Transverse colon (tissue), 4 donors: ENCODE data around the gene FAM43B. TPM values are rescaled to one million over a fixed set of nuclear protein-coding genes. Genes with fewer than 3 reads are reported as not detected.

Experiments
- DNase-seq: peaks from one replicate; pipeline ENCODE4 v3.0.0-alpha.2; 2019
- H3K27ac ChIP-seq, 4 donors: fragments of 200-600 bp; sonication (generic); 2 replicates each; pipeline ENCODE4 v1.5.1; 2016 to 2018; ENCODE audit warnings: inconsistent platforms in 4 of 4
- H3K27me3 ChIP-seq: fragments of 200-600 bp; sonication (generic); 2 replicates; pipeline ENCODE4 v1.5.1; 2017; ENCODE audit warnings: inconsistent platforms
- H3K36me3 ChIP-seq, 4 donors: fragments of 200-600 bp; sonication (generic); 2 replicates each; pipeline ENCODE4 v1.5.1; 2017 to 2019; ENCODE audit warnings: inconsistent platforms in 4 of 4
- H3K4me1 ChIP-seq, 4 donors: fragments of 200-600 bp; sonication (generic); 2 replicates each; pipeline ENCODE4 v1.5.1; 2017 to 2020; ENCODE audit warnings: inconsistent platforms in 4 of 4
- H3K4me3 ChIP-seq, 4 donors: fragments of 200-600 bp; sonication (generic); 1 replicate in 1 of 4; 2 replicates in 3 of 4; pipeline versions ENCODE4 v1.5.1 to v1.6.1; 2017 to 2019; ENCODE audit warnings: inconsistent platforms in 4 of 4
- H3K9me3 ChIP-seq, 2 donors: fragments of 200-600 bp; sonication (generic); 2 replicates each; pipeline ENCODE4 v1.5.1; 2017 to 2019; ENCODE audit warnings: inconsistent platforms in 2 of 2
- EP300 ChIP-seq: sonication (generic); formaldehyde crosslinking; IDR thresholded peaks from one replicate; pipeline ENCODE4 v1.6.1; 2017; ENCODE audit warnings: antibody characterized with exemption, low read depth
- POLR2A ChIP-seq: fragments of 450-650 bp; IDR thresholded peaks from one replicate; pipeline ENCODE4 v1.6.1; 2016; ENCODE audit warnings: antibody characterized with exemption, mild to moderate bottlenecking, moderate library complexity
- POLR2AphosphoS5 ChIP-seq, 3 donors: sonication (generic); formaldehyde crosslinking; IDR thresholded peaks; one replicate each; pipeline ENCODE4 v1.6.1; 2016; ENCODE audit warnings: antibody characterized with exemption in 3 of 3
- WGBS, 2 donors: methylation state at CpG; one replicate each; pipeline ENCODE4 v1.1.5; 2018; ENCODE audit warnings: low coverage in 1 of 2; 5-methylcytosine and 5-hydroxymethylcytosine counted together
- in situ Hi-C, 4 donors: fragments of 200-750 bp; cut with MboI; loops; one replicate each; pipeline versions ENCODE4 v1.15.0 to v1.15.1; 2017; ENCODE audit warnings: low sequenced_read_pairs in 3 of 4, low pct_ligation_motif_present in 1 of 4, low pct_unique_long_range_greater_than_20kb in 1 of 4
- intact Hi-C: fragments of 100-400 bp; cut with DNase I; formaldehyde crosslinking; loops from one replicate; pipeline ENCODE4 v1.15.1; 2023; ENCODE audit warnings: low total_unique reads
- total RNA-seq, 4 donors: library from RNA; depleted of rRNA; stranded (reverse); fragments of >200 nt; gene quantifications; one replicate each; pipeline ENCODE4 v1.1.0, GENCODE V29; 2016
- TF ChIP-seq, protein P1 (sequence below), 5 experiments: fragments of 200-600 bp in 3 of 5; fragments of 450-650 bp in 2 of 5; sonication (generic) in 3 of 5; IDR thresholded peaks; 1 replicate in 2 of 5; 2 replicates in 3 of 5; pipeline ENCODE4 v1.5.1; 2016 to 2017; ENCODE audit warnings: antibody characterized with exemption in 5 of 5, inconsistent platforms in 3 of 5, mild to moderate bottlenecking in 2 of 5, moderate library complexity in 1 of 5

Gene FAM43B
- total RNA-seq, 4 donors from 2014 or later = not detected

DNA sequence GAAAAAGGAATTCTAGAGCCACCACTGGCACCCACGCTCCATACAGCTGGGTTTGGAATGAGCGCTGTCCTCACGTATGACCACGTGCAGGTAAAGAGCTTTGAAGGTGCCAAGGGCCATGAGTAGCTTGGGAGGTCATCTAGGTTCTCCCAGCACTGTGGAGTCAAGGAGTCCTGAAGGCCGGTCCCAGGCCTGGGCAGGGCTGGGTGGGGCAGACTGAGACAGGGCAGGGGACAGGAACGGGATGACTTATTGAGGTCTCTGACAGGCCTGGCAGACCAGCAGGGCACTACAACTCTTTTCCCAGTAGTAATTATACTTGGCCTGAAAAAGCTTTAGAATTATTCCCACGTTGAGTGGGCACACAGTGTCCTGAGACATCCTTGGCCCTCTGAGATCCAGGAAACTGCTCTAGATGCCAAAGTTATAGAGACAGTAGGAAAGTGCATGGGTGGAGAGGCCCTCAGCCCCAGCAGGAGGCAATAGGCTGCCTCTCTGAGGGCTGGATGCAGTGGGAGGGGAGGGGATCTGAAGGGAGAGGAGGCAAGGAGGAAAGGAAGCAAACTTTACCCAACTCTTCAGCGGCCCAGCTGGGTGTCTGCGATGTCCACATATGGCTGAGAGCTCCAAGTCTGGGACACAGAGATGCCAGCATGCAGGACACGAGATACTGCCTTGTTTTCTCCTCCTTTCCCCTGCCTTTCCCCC, 34.7 kb downstream of the FAM43B start:
- in situ Hi-C loops = no loop called here
- peak overlapping the region in 1 of 4 donors; percentile 34 for H3K27ac ChIP-seq

DNA sequence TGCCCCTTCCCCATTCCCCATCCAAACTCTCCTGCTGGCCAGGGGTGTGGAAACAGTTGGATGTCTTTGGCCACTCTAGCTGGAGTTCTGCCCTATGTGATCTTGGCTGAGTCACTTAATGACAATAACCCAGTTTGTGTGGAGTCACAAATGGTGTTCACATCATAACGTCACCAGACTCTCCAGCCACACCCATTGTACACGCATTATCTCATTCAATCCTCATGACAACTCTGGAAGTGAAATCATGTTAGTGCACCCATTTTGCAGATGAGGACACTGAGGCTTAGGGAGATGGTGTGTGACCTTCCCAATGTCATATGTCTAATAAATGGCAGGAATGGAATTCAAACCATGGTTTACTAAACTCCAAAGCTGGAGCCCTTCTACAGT, 35.3 kb downstream of the FAM43B start:
- peak; percentile 28 for DNase-seq
- Histone ChIP-seq H3K9me3 (no peaks in the 10 kb centered on the region), H3K27me3 (peaks cover 33% of the 10 kb centered on the region), H3K4me3 (no peak overlapping the region), H3K4me1 (peaks cover 0 to 16% (median 10%) of the 10 kb centered on the region in 4 donors), H3K36me3 (no peaks in the 10 kb centered on the region), H3K27ac (peak overlapping the region in 1 of 4 donors; percentile 34)
- intact Hi-C loops = no loop called here
- in situ Hi-C loops = no loop called here
- 33 to 45% methylated on average over 2 of the region's 2 CpGs for WGBS, 2 donors
- TF ChIP-seq POLR2A (no peak), EP300 (no peak), POLR2AphosphoS5 (IDR thresholded peaks at IDR 0.05) (peak in 1 of 3 donors; percentile 26)
- TF ChIP-seq, protein P1, sequence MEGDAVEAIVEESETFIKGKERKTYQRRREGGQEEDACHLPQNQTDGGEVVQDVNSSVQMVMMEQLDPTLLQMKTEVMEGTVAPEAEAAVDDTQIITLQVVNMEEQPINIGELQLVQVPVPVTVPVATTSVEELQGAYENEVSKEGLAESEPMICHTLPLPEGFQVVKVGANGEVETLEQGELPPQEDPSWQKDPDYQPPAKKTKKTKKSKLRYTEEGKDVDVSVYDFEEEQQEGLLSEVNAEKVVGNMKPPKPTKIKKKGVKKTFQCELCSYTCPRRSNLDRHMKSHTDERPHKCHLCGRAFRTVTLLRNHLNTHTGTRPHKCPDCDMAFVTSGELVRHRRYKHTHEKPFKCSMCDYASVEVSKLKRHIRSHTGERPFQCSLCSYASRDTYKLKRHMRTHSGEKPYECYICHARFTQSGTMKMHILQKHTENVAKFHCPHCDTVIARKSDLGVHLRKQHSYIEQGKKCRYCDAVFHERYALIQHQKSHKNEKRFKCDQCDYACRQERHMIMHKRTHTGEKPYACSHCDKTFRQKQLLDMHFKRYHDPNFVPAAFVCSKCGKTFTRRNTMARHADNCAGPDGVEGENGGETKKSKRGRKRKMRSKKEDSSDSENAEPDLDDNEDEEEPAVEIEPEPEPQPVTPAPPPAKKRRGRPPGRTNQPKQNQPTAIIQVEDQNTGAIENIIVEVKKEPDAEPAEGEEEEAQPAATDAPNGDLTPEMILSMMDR (IDR thresholded peaks at IDR 0.05) = no peak

More for the DNA sequence above, 34.7 kb downstream of the FAM43B start:
- no peaks in the 10 kb centered on the region for H3K9me3 ChIP-seq
- peaks cover 33% of the 10 kb centered on the region for H3K27me3 ChIP-seq
- H3K36me3 ChIP-seq = no peaks in the 10 kb centered on the region
- TF ChIP-seq, protein P1 (IDR thresholded peaks at IDR 0.05) = no peak
- peak; percentile 40 for DNase-seq
- peaks cover 0 to 16% (median 10%) of the 10 kb centered on the region in 4 donors for H3K4me1 ChIP-seq
- H3K4me3 ChIP-seq = no peak overlapping the region
- 55% methylated on average over 8 of the region's 10 CpGs; no CpG with 5 or more reads in 1 of the 2 donors for WGBS, 2 donors
- intact Hi-C loops = no loop called here

DNA sequence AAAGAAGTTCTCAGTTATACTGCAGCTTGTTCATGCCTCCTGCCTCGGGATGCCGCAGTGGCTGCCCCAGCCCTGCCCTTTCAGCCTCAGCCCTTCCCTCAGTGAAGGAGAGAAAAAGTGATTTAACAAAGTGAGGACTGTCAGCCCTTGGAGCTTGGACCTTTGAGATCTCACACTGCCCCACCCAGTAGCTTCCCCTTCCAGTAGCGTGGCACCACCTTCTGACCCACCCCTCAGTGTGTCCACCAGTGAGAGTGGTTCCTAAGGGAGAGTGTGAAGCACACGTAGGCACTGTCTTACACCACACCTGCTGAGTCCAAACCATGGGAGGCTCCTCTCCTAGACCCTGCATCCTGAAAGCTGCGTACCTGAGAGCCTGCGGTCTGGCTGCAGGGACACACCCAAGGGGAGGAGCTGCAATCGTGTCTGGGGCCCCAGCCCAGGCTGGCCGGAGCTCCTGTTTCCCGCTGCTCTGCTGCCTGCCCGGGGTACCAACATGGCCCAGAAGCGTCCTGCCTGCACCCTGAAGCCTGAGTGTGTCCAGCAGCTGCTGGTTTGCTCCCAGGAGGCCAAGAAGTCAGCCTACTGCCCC, 36.4 kb downstream of the FAM43B start, which contains the start of gene CDA:
TSS of gene CDA (plus strand) at position 464 of the 592 bp plus-strand sequence. CDS start at position 497, 33 bp downstream.
- peaks cover 38% of the 10 kb centered on the region for H3K27me3 ChIP-seq
- intact Hi-C loops = no loop called here
- WGBS, 2 donors = 23% methylated on average over 8 of the region's 11 CpGs; no CpG with 5 or more reads in 1 of the 2 donors

More for the DNA sequence above, 36.4 kb downstream of the FAM43B start, which contains the start of gene CDA:
- DNase-seq = peak; percentile 77
- H3K4me3 ChIP-seq = peak within 1 kb of the TSS in 3 of 4 donors; percentile 2 to 34 (median 11)
- in situ Hi-C loops = no loop called here
- no peaks in the 10 kb centered on the region for H3K36me3 ChIP-seq
- H3K27ac ChIP-seq = peak within 1 kb of the TSS; percentile 31 to 66 (median 58)
- peaks cover 0 to 16% (median 10%) of the 10 kb centered on the region in 4 donors for H3K4me1 ChIP-seq
- H3K9me3 ChIP-seq = no peaks in the 10 kb centered on the region
- TF ChIP-seq EP300 = no peak
- peak; percentile 62 for TF ChIP-seq POLR2A
- TF ChIP-seq, protein P1 (IDR thresholded peaks at IDR 0.05) = no peak
- peak in 2 of 3 donors; percentile 34 to 85 for TF ChIP-seq POLR2AphosphoS5 (IDR thresholded peaks at IDR 0.05)
